HG03066 (cell line): ENCODE data around the gene ZNF483.
A peak's percentile ranks its signal among the peaks of the same experiment; 100 is the strongest.
"Not testable (repeated sequence)": the region's sequence is repeated elsewhere in the genome, so short reads cannot be mapped to it uniquely, and the experiment has no call there.

Experiments used
- ATAC-seq: cut with Tn5 transposase; IDR thresholded peaks from one replicate; pipeline ENCODE4 v1.9.1; 2021; ENCODE audit warnings: low read depth; ENCODE audit not compliant: unreplicated experiment

Gene ZNF483

DNA sequence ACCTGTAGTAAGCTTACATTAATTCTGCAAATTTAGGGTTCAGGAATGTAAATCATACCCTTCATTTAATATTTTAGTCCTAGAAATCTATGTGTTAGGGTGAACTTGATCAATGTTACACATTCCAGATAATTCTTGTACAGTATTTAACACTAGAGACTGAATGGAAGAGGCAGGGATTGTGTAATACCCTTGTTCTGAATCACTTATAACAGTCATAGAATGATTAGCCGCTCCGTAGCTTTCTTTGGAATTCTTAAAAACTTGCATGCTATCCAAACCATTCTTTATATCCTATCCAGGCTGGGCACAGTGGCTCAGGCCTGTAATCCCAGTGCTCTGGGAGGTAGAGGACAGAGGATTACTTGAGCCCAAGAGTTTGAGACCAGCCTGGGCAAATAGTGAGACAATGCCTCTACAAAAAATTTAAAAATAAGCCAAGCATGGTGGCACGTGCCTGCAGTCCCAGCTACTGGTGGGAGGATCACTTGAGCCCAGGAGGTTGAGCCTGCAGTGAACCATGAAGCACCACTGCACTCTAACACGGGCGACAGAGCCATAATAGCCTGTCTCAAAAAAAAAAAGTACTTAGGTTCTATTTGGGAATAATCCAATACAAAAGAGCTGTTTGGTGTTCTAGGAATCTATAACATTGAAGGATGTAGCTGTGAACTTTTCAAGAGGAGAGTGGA lies 8.3 kb downstream of the ZNF483 start:
- no peak for ATAC-seq

DNA sequence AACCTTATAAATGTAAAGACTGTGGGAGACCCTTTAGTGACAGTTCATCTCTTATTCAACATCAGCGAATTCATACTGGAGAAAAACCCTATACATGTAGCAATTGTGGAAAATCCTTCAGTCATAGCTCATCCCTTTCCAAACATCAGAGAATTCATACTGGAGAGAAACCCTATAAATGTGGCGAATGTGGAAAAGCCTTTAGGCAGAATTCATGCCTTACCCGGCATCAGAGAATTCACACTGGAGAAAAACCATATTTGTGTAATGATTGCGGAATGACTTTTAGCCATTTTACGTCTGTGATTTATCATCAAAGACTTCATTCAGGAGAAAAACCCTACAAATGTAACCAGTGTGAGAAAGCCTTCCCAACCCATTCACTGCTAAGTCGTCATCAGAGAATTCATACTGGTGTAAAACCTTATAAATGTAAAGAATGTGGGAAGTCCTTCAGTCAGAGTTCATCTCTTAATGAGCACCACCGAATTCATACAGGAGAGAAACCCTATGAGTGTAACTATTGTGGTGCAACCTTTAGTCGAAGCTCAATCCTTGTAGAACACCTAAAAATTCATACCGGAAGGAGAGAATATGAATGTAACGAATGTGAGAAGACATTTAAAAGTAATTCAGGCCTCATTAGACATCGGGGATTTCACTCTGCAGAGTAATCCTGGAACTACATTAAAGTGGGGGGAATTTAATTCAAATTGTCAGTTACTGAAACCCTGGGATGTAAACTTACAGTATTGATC lies 17.7 kb downstream of the ZNF483 start:
- no peak for ATAC-seq

DNA sequence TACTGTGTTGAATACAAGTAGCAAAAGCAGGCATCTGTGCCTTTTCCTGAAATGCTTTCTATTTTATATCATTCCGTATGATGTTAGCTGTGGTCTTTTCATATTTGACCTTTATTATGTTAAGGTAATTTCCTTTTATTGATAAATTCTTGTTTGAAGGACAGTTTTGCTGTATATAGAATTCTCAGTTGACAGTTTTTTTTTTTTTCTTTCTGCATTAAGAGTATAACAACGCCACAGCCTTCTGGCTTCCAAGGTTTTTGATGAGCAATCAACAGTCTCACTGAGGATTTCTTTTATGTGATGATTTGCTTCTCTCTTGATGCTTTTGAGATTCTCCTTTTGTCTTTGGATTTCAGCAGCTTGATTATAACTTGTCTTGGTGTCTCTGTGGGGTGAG lies 23.6 kb downstream of the ZNF483 start:
- ATAC-seq = no peak

DNA sequence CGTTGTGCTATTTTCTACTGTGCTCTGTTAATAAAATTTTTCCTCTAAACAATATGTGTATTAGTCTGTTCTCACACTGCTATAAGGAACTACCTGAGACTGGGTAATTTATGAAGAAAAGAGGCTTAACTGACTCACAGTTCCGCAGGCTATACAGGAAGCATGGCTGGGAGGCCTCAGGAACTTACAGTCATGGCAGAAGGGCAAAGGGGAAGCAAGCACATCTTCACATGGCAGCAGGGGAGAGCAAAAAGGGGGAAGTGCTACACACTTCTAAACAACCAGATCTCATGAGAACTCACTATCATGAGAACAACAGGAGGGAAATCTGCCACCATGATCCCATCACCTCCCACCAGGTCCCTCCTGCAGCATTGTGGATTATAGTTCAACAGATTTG lies 30.4 kb downstream of the ZNF483 start:
- ATAC-seq = not testable (repeated sequence)

DNA sequence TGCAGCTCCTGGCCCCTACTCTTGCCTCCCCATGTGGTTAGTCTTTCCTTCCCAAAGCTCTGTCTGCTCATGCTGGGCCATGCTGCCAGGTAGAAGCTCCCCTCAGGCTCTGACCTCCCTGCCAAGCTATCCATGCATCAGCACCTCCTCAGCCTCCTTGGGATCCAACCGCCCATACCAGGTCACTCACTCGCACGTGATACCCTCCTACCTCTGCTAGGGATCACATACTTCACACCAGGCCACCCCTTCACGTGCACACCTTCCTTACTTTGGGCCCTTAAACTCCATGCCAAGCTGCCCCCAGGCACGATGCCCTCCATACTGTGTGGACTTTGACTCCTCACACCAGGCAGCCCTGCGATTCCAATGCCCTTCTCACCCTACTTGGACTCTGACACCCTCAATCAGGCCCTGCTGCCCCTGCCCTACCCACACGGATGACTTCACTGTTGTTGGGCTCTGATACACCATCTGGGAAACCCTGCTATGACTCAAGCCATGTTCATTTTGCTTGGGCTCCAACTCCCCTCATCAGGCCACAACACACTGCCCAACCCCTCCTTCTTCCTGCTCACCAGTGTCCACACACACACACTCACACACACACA lies 34.1 kb downstream of the ZNF483 start:
- ATAC-seq = no peak

DNA sequence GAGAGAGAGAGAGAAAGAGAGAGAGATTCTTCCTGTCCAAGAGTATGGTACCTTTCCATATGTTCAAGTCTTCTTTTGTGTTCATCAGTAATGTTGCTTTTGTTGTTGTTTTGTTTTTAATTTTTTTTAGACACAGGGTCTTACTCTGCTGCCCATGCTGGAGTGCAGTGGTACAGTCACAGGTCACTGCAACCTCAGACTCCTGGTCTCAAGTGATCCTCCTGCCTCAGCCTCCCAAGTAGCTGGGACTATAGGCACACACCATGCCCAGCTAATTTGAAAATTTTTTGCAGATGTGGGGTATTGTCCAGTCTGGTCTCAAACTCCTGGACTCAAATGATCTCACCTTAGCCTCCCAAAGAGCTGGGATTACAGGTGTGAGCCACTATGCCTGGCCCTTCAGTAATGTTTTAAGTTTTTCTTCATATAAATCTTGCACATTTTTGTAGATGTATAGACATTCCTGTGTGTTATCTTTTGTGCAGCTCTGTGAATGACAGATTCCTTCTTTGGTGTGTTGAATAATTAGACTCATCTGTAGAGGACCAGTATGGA lies 36.3 kb downstream of the ZNF483 start:
- ATAC-seq = no peak

DNA sequence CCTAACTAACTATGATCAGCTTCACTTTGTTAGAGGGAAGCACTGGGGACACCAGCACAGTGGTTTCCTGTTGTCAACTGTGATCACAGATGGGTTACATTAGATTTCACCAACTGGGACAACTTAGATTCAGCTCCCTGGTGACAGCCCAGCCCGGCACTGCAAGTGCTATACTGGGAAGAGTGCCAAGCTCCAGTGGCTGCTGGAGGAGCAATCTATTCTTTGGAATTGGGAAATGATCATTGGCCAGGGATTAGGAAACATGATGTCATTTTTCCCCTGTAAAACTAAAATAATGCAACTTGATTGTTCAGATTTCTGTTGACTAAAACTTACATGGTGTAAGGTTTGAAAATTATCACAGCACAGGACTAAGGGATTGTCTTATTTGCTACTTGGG lies 41.3 kb downstream of the ZNF483 start:
- no peak for ATAC-seq

DNA sequence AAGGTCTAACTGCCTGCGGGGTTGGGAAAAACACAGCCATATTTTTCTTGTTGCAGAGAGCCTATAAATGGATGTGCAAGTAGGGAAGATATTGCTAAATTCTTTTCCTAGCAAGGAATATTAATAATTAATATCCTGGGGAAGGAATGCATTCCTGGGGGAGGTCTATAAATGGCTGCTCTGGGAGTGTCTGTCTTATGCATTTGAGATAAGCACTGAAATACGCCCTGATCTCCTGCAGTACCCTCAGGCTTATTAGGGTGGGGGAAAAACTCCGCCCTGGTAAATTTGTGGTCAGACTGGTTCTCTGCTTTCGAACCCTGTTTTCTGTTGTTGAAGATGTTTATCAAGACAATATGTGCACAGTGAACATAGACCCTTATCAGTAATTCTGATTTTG lies 43.1 kb downstream of the ZNF483 start:
- not testable (repeated sequence) for ATAC-seq

DNA sequence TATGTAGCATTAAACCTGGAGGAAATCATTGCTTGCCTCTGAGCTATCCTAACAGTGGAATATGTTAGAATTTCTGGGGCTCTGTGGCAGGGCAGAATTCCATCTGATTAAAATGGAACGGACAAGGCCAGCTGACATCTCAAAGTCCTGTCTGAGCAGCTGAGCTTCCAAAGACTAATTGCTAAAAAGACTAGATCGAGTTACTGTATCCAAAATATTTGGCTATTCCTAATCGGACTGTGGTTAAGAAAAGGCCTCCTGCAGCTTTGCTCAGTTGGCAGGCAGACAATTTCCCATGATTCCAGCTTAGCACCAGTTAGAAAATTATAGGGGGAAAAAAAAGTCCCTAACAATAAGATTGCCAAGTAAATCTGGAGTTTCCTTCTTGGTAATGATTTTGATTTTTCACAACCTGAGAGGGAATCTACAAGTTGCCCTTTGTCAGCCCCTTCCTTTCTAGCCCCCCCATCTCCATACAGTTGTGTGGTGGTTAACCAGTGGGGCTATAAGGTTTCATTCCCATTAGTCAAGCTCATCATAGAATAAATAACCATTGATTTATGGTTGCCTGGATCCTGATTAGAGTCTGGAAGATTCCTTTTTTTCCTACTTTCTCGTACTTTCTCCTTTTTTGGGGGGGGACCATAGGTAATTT lies 48.1 kb downstream of the ZNF483 start:
- ATAC-seq = no peak

DNA sequence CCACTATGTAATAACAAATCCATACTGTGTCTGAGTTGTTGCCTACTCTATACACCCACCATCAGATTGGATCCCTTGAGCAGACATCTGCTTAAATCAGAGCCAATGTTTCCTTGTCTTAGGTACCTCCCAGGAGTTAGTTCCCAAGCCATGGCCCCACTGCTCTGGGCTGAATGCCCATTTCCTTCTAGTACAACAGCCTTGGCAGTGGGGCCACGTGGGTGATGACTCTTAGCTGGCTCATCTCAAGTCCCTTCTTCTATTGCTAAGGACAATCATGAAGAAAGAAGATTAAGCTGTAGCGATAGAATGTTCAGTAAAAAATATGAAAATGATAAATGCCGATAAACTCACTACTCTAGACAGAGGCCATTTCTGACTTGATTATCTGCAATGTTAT lies 57.9 kb downstream of the ZNF483 start:
- no peak for ATAC-seq

DNA sequence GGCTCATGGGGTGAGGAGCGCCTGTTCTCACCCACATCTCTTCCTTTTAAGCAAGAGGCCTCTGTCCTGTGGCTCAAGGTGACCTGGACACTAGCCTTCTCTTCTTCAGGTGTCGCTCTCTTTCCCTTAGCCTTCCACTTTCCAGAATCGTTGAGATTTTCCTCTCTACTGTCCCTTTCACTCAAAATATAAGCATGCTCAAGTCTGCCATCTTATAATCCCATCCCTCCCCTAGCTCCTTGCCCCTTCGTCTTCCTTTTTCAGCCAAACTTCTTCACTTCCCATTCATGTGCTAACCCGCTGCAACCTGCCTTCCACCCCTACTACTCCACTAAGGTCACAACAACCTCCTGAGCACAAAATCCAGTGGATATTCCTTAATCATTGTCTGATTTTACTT lies 61.4 kb downstream of the ZNF483 start:
- no peak for ATAC-seq

DNA sequence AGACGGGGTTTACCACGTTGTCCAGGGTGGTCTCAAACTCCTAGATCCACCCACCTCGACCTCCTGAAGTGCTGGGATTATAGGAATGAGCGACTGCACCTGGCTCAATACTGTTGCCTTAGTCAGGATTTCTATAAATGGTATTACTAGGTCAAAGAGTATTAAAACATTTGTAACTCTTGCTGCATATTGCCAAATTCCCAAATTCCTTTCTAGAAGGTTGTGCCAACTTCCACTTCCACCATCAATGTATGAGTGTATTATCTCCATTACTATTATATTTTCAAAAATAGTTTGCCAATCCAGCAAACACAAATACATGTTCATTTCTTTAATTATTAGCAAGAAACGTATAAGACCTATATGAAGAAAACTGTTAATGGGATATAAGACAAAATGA lies 63.9 kb downstream of the ZNF483 start:
- ATAC-seq = no peak

DNA sequence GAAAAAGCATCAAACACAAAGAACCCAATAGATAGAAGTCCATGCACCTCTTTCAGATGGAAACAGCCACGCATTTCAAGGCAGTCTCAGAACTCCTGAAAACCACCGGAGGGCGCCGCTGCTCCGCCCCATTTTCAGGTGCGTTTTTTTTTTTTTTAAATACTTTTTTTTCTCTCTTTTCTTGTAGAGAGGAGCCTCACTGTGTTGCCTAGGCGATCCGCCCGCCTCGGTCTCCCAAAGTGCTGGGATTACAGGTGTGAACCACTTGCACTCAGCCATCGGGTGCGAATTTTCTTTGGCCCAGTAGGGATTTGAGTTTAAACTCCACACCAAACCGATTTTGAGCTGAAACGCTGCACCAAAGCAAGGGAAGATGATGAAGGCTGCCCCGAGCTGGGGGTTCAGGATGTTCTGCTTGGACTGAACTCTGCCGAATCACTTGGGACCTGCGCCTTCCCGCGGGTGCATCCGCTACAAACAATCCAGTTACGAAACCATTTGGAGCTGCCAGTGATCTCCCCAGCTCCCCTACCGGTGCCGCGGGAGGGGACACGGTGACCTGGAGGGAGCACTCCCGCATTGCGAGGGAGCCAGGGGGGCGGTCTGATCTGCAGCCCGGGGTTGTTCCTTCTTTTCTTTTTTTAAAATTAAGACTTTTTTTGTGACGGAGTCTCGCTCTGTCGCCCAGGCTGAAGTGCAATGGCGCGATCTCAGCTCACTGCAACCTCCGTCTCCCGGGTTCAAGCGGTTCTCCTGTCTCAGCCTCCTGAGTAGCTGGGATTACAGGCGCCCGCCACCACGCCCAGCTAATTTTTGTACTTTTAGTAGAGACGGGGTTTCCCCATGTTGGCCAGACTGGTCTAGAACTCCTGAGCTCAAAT lies 73.1 kb downstream of the ZNF483 start:
- peak; percentile 50 for ATAC-seq

DNA sequence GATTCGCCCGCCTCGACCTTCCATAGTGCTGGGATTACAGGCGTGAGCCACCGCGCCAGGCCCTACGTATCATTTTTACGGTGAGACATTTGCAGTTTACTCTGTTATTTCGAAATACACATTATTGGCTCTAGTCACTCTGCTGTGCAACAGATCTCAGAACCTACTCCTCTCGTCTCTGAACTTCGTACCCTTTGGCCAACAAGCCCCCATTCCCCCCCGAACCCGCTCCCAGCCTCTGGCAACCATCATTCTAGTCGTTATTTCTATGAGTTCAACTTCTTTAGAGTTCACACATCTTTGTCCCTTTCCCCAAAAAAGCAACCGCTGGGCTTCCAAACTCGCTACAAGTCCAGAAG lies 73.7 kb downstream of the ZNF483 start:
- no peak for ATAC-seq

DNA sequence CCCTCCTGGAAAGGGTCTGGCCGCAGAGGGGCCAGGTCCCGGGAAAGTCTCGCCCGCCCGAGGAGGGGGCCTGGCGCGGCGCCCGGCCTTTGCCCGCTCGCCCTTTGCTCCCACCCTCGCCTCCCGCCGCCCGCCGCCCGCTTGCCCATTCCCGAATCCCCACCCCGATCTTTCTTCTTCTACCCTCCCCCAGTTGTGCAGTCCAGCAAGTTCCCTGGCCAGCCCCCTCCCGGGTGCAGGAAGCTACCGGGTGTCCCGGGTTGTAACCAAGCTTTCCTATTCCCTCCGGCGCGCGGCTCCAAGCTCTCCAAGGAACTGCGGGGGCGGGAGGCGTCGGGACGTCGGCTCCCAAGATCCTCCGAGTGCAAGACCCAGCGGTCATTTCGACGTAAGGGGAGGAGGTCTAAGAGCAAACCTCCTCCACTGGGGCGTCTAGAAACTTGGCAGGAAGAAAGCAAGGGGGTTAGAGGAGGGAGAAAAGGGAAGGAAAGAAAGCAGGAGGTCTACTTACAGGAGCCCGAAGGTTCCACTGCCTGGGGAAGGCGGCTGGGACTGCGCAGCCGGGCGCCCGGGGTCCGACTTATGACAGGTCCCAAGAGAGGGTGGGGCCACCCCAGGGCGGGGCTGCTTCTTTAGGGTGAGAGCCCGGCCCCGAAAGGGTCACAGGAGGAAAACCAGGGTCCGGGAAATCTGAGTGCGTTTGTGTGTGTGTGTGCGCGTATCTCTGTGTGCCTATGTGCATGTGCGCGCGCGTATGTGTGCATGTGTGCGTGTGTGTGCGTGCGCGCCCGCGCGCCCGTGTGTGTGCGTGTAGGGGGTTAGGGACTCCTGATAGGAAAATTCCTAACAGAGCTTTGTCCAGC lies 74.3 kb downstream of the ZNF483 start, which contains the start of gene PTGR1:
TSS of gene PTGR1 (minus strand) at position 556 of the 863 bp plus-strand sequence. CDS start 2,225 bp downstream, outside the sequence.
- no peak for ATAC-seq

DNA sequence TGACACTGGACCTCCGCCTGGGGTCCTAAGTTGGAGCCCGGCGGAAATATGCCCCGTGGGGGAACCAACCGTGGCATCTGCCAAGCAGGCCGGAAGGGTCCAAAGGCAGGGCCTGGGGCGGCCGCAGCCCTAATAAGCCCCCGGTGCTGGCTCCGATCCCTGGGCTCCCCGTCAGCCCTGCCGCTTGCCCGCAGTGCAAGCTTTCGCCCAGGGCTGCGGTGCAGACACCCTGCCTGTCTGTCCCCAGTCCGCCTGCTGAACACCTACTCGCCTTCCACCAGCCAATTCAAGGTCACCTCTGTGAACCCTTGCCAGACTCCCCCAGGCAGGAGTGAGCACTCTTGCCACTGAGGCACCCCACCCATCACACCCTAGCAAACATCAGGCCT lies 75.0 kb downstream of the ZNF483 start:
- no peak for ATAC-seq

DNA sequence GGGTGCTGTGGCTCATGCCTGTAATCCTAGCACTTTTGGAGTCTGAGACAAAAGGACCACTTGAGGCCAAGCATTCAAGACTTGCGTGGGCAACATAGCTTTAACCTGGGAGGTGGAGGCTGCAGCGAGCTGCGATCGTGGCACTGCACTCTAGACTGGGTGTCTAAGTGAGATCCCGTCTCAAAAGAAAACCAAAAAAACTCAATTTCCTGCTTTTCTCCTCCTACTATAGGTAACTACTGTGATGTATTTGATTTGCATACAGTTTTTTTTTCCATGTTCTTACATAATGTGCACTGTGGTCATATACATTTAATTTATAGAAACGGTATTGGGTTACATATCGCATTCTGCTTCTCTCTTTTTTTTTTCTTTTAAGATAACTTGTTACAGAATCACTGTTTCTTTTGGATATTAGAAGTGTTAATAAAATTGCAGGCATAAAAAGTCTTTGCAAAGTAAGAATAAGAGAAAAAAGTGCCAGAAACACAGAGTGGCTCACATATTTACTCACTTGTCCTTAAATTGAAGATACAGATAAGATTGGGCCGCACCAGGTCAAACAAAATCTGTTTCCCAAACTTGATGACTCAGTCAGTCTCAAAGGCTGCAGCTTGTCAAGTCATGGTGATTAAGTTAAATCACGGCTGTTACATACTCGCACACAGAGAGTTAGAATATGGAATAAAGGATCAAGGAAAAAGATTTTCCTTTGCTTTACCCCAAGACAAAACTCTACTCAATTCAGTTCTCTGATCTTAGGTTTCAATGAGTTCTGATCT lies 76.4 kb downstream of the ZNF483 start:
- ATAC-seq = no peak

DNA sequence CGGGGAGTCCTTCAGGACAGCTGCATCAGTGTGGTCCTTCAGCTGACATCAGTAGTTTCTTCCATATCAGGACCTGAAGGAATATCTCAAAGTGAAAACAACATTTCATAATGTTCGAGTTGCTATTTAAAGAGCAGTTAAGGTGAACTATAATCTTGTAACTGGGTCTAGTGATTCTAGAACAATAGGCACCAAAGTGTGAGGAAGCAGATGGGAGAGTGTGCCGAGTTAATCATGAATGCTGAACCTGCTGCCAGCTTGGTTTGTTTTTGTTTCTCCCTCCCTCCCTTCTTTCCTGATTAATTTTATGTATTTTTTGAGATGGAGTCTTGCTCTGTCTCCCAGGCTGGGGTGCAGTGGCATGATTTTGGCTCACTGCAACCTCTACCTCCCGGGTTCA lies 78.1 kb downstream of the ZNF483 start:
- ATAC-seq = no peak
